ENCODE results near the gene MTMR12.
"Not testable (repeated sequence)": the region's sequence is repeated elsewhere in the genome, so short reads cannot be mapped to it uniquely, and the experiment has no call there.

MTMR12 gene

DNA sequence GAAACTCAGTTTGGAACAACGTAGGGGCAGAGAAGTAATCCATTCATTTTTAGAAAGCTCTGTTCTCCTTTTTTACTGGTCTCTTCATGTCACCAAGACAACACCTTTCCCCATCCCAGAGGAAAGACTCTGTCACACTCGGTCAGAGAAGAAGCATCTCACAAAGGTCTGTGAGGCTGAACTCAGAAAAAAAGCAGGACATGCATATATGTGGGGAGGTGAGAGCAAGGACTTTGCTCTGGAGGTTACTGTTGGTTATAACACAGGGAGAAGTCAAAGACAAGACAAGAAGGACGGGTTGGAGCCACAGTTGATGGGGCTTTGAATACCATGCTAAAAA lies 19.2 kb upstream of the MTMR12 start:
- no peaks in the 10 kb centered on the region for H3K27me3 Mint-ChIP-seq
- no peaks in the 10 kb centered on the region for H3K4me1 Mint-ChIP-seq (ENCODE audit: low read depth)
- H3K4me3 Mint-ChIP-seq: no peak overlapping the region
- H3K36me3 Mint-ChIP-seq: no peaks in the 10 kb centered on the region
- H3K27ac Mint-ChIP-seq: no peak overlapping the region
- H3K9me3 Mint-ChIP-seq (ENCODE audit: low read depth): no peaks in the 10 kb centered on the region

- Mint-ChIP-seq H3K27ac (no peak overlapping the region), H3K36me3 (no peaks in the 10 kb centered on the region), H3K4me3 (no peak overlapping the region), H3K9me3 (ENCODE audit: low read depth) (no peaks in the 10 kb centered on the region), H3K4me1 (ENCODE audit: low read depth) (no peaks in the 10 kb centered on the region), H3K27me3 (no peaks in the 10 kb centered on the region)
These were observed 18.6 kb upstream of the MTMR12 start for GRCh38 chr5:32331217-32331934.

DNA sequence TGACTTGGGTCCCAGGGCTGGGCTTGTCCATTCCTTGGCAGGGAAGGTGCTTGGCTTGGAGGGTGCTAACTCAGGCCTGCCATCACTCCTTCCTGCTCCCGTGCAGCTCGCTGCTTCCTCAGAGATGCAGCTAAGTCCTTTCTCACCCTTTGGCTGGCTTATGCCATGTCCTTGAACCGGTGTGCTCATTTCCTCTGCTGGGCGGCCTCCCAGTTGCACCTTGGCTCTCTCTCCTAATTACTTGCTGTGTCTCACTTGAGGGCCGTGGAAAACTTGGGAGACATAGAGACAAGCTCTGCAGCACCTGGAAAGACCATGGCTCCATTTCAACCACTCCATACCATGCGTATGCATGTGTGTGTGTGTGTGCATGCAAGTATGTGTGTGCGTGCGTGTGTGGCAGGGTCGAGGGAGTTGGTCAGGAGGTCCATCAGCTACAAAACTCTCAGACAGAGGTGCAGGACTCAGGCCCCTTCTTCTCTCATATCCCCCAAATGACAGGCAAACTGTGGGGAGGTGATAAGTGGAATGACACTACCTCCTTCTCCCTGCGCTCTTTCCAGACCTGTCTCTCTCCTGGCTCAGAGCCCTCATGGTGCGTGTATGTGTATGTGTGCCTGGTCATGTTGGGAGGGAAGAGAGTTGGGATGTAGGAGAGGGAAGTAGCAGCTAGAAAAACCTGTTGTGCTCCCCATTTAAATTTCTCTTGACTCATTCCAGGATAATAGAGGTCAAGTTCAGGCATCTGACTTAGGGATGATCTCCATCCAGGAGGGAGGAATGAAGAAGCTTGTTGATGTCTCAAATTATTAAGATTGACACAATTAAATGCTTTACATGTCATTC lies 17.6 kb upstream of the MTMR12 start:
- no peaks in the 10 kb centered on the region for H3K27me3 Mint-ChIP-seq
- H3K9me3 Mint-ChIP-seq (ENCODE audit: low read depth): no peaks in the 10 kb centered on the region
- no peak overlapping the region for H3K4me3 Mint-ChIP-seq
- no peaks in the 10 kb centered on the region for H3K36me3 Mint-ChIP-seq
- H3K27ac Mint-ChIP-seq: no peak overlapping the region
- no peaks in the 10 kb centered on the region for H3K4me1 Mint-ChIP-seq (ENCODE audit: low read depth)

DNA sequence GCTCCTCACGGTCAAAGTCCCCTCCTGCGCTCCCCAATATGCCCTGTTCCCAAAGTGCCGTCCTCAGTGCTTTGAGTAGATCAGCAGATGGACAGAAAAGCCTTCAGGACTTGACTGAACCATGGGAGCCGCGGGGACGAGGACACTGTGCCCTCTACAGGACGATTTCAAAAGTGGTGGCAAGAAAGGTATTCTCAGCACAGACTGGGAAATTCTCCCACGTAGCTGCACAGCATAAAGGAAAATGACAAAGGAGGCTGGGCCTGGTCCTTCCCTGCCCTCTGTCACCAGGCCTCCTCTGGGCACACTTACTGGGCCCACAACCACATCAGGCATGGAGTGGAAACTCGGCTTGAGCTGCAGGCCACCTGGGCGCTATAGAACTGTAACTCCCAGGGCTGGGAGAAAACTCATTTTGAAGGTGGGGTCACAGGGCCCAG lies 16.7 kb upstream of the MTMR12 start:
- Mint-ChIP-seq H3K27me3 (no peaks in the 10 kb centered on the region), H3K4me1 (ENCODE audit: low read depth) (no peaks in the 10 kb centered on the region), H3K4me3 (no peak overlapping the region), H3K36me3 (no peaks in the 10 kb centered on the region), H3K27ac (no peak overlapping the region), H3K9me3 (ENCODE audit: low read depth) (no peaks in the 10 kb centered on the region)

DNA sequence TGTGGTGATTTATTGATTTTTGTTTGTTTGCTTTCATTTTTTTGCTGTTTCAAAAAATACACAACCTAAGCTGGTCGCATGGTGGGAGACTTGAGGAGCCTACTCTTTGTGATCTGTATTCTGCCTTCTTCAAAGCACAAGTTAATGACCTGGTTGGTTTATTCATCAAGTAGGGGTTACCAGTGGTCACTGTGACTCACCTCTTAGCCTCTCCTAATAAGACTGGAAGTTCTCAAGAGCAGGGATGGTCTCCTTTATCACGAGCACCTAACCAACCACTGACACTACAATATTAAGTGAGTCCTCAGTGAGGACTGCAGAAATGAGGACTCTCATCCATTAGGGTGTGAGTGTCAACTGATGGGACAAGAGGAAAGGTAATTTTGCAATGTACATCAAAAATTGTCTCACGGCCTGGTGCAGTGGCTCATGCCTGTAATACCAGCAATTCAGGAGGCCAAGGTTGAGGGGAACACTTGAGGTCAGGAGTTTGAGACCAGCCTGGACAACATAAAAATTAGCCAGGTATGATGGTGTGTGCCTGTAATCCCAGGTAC lies 13.6 kb upstream of the MTMR12 start:
- Mint-ChIP-seq H3K27ac (no peak overlapping the region), H3K4me3 (no peak overlapping the region), H3K36me3 (peaks cover 5% of the 10 kb centered on the region), H3K4me1 (ENCODE audit: low read depth) (no peaks in the 10 kb centered on the region), H3K27me3 (no peaks in the 10 kb centered on the region), H3K9me3 (ENCODE audit: low read depth) (peaks cover 5% of the 10 kb centered on the region)

DNA sequence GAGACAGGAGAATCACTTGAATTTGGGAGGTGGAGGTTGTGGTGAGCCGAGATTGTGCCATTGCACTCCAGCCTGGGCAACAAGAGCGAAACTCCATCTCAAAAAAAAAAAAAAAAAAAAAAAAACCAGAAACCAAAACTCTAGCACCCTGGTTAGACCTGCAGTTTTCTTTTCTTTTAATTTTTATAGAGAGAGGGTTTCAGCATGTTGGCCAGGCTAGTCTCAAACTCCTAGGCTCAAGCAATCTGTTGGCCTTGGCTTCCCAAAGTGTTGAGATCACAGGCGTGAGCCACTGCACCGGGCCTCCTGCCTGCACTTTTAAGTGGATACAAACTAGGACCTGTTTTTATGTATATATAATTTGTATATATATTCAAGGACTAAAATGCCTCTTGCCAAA lies 12.9 kb upstream of the MTMR12 start:
- H3K27ac Mint-ChIP-seq: no peak overlapping the region

GRCh38 chr5:32325062-32325461 lies 12.3 kb upstream of the MTMR12 start:
- Mint-ChIP-seq H3K36me3 (peaks cover 5% of the 10 kb centered on the region), H3K27me3 (no peaks in the 10 kb centered on the region), H3K4me3 (no peak overlapping the region), H3K4me1 (ENCODE audit: low read depth) (no peaks in the 10 kb centered on the region), H3K27ac (no peak overlapping the region), H3K9me3 (ENCODE audit: low read depth) (peaks cover 5% of the 10 kb centered on the region)

More for the DNA sequence above, 12.9 kb upstream of the MTMR12 start:
- H3K4me1 Mint-ChIP-seq (ENCODE audit: low read depth): no peaks in the 10 kb centered on the region
- H3K9me3 Mint-ChIP-seq (ENCODE audit: low read depth): peaks cover 5% of the 10 kb centered on the region
- H3K27me3 Mint-ChIP-seq: no peaks in the 10 kb centered on the region
- no peak overlapping the region for H3K4me3 Mint-ChIP-seq
- H3K36me3 Mint-ChIP-seq: peaks cover 5% of the 10 kb centered on the region

DNA sequence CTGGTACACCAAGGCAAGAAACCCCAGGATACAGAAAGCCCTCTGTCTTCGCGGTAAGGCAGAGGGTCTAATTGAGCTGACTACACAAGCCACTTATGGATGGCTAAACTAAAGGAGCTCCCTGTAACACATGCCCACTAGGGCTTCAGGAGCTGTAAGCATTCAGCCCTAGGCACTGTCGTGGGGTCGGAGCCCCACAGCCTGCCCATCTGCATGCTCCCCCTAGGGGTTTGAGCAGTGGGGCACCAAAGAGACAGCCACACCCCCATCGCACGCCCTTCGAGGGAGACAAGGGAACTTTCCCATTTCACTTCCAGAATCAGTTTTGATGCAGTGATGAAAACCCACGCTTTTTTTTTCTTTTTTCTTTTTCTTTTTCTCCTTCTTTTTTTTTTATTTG lies 11.0 kb upstream of the MTMR12 start:
- Mint-ChIP-seq H3K36me3 (peaks cover 5% of the 10 kb centered on the region), H3K4me3 (no peak overlapping the region), H3K27me3 (no peaks in the 10 kb centered on the region), H3K27ac (no peak overlapping the region), H3K9me3 (ENCODE audit: low read depth) (peaks cover 5% of the 10 kb centered on the region), H3K4me1 (ENCODE audit: low read depth) (no peaks in the 10 kb centered on the region)

DNA sequence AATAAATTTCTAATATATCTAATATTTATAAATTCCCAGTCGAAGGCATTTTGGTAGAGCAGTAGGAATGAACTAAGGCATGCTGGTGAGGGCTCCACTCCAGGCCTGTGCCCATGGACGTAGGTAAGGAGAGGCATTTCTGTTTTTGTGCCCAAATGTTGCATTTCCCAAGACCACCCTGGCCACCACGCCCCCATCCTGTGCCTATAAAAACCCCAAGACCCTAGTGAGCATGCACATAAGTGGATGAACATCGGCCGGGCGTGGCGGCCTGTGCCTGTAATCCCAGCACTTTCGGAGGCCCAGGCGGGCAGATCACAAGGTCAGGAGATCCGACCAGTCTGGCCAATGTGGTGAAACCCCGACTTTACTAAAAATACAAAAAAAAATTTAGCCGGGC lies 10.1 kb upstream of the MTMR12 start:
- H3K4me1 Mint-ChIP-seq (ENCODE audit: low read depth): no peaks in the 10 kb centered on the region
- H3K36me3 Mint-ChIP-seq: peaks cover 5% of the 10 kb centered on the region
- peaks cover 5% of the 10 kb centered on the region for H3K9me3 Mint-ChIP-seq (ENCODE audit: low read depth)
- no peaks in the 10 kb centered on the region for H3K27me3 Mint-ChIP-seq
- no peak overlapping the region for H3K27ac Mint-ChIP-seq
- H3K4me3 Mint-ChIP-seq: no peak overlapping the region

GRCh38 chr5:32321787-32322186 lies 9.0 kb upstream of the MTMR12 start:
- H3K36me3 Mint-ChIP-seq; H3K4me1 Mint-ChIP-seq (ENCODE audit: low read depth); H3K9me3 Mint-ChIP-seq (ENCODE audit: low read depth); H3K27me3 Mint-ChIP-seq; H3K4me3 Mint-ChIP-seq; H3K27ac Mint-ChIP-seq: not testable (repeated sequence)

DNA sequence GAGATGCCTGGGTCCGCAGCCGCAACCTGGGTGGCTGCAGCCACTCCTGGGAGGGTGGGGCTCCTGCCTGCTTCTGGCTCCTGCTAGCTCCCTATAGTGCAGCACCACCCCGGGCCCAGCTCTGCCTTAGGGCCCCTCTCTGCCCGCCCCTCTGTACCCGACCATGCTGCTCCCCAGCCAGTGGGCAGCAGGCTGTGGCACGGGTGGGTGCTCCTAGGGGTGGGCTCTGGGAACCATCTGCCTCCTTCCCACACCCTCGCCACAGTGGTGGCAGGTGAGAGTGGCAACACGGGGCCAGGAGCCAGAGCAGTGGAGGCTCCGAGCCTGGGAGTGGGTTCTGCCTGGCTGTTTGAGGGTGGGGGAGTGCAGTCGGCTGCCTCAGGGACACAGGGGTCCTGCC lies 7.8 kb upstream of the MTMR12 start:
- Mint-ChIP-seq H3K36me3 (peaks cover 5% of the 10 kb centered on the region), H3K4me1 (ENCODE audit: low read depth) (no peaks in the 10 kb centered on the region), H3K27ac (no peak overlapping the region), H3K9me3 (ENCODE audit: low read depth) (peaks cover 5% of the 10 kb centered on the region), H3K4me3 (no peak overlapping the region), H3K27me3 (no peaks in the 10 kb centered on the region)

- Mint-ChIP-seq H3K27ac (no peak overlapping the region), H3K36me3 (peaks cover 5% of the 10 kb centered on the region), H3K4me1 (ENCODE audit: low read depth) (no peaks in the 10 kb centered on the region), H3K4me3 (no peak overlapping the region), H3K27me3 (no peaks in the 10 kb centered on the region), H3K9me3 (ENCODE audit: low read depth) (peaks cover 5% of the 10 kb centered on the region)
These were observed 7.3 kb upstream of the MTMR12 start for GRCh38 chr5:32319926-32320543.

DNA sequence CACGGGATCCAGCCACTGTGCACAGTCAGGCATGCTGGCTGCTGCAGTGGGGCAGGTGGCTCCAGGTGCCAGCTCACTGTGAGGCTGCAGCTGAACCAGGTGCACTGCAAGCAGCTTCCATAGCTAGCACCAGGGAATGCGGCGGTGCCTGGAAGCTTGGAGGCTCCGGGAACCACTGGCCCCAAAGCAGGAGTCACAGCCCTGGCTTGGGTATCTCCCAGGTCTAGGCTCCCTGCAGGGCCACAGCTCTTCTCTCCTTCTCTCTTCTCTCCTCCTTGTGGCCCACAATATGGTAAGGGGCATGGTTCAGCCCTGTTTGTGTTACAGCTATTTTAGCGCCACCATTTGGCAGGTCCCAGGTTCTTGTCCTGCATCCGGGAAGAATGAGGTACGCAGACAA lies 6.7 kb upstream of the MTMR12 start:
- H3K4me1 Mint-ChIP-seq (ENCODE audit: low read depth): no peaks in the 10 kb centered on the region
- no peak overlapping the region for H3K27ac Mint-ChIP-seq
- H3K36me3 Mint-ChIP-seq: peaks cover 5% of the 10 kb centered on the region
- no peaks in the 10 kb centered on the region for H3K27me3 Mint-ChIP-seq
- H3K4me3 Mint-ChIP-seq: no peak overlapping the region
- H3K9me3 Mint-ChIP-seq (ENCODE audit: low read depth): peaks cover 5% of the 10 kb centered on the region

- Mint-ChIP-seq H3K27ac (no peak overlapping the region), H3K36me3 (peaks cover 5% of the 10 kb centered on the region), H3K4me1 (ENCODE audit: low read depth) (peaks cover 2% of the 10 kb centered on the region), H3K9me3 (ENCODE audit: low read depth) (peaks cover 5% of the 10 kb centered on the region), H3K27me3 (no peaks in the 10 kb centered on the region), H3K4me3 (no peak overlapping the region)
These were observed 4.3 kb upstream of the MTMR12 start for GRCh38 chr5:32317041-32317440.

Data from activated naive CD8-positive, alpha-beta T cell (primary cell).